Bronchial epithelial cell (primary cell): Measurements from ENCODE around the gene ARSD. TPM values are rescaled to one million over a fixed set of nuclear protein-coding genes. Genes with fewer than 3 reads are reported as not detected.
"Not testable (repeated sequence)": the region's sequence is repeated elsewhere in the genome, so short reads cannot be mapped to it uniquely, and the experiment has no call there.

Source experiments
- DNase-seq: peaks from one replicate; pipeline ENCODE4 v3.0.0-alpha.2; 2010; ENCODE audit warnings: low read depth
- FAIRE-seq: peaks from 2 replicates; lab custom pipeline; 2011; peaks lifted over from hg19 to GRCh38; lab: Jason Lieb, UNC
- H3K27me3 ChIP-seq: 2 replicates; pipeline ENCODE4 v1.5.1; 2011; ENCODE audit warnings: low read length; ENCODE audit not compliant: control insufficient read depth, insufficient read depth
- H3K36me3 ChIP-seq: 2 replicates; pipeline ENCODE4 v1.5.1; 2011; ENCODE audit warnings: low read length; ENCODE audit not compliant: control insufficient read depth, insufficient read depth
- H3K4me3 ChIP-seq: 2 replicates; pipeline ENCODE4 v1.5.1; 2011; ENCODE audit warnings: mild to moderate bottlenecking, low read depth, low read length, control low read depth
- CTCF ChIP-seq: IDR thresholded peaks from 2 replicates; pipeline ENCODE4 v1.5.1; 2011; ENCODE audit warnings: mild to moderate bottlenecking, moderate library complexity, low read length, control low read depth, inconsistent platforms; ENCODE audit not compliant: insufficient read depth, severe bottlenecking
- total RNA-seq: library from RNA; depleted of rRNA; stranded (reverse); fragments of >200 nt; gene quantifications from 2 replicates; pipeline ENCODE4 v1.2.1, GENCODE V29; 2014

ARSD gene
- 11.8 and 29.6 TPM in 2 replicates for total RNA-seq

- DNase-seq (peak; percentile 64), FAIRE-seq (no peak)
- peak within 1 kb of the TSS; percentile 56 for H3K4me3 ChIP-seq
- H3K36me3 ChIP-seq: no peaks in the 10 kb centered on the region
- no peak for TF ChIP-seq CTCF
- H3K27me3 ChIP-seq: no peaks in the 10 kb centered on the region
These were observed at the start of gene ARSD for GRCh38 chrX:2928583-2929434. Gene ARSD, minus strand, starts transcription at chrX:2929339. Its CDS starts 64 bp downstream, at chrX:2929275.

- not testable (repeated sequence) for H3K36me3 ChIP-seq, H3K4me3 ChIP-seq, DNase-seq, H3K27me3 ChIP-seq, FAIRE-seq
These were observed 49.5 kb upstream of the ARSD start for GRCh38 chrX:2978639-2979038.

- H3K36me3 ChIP-seq: no peaks in the 10 kb centered on the region
- TF ChIP-seq CTCF: no peak
- FAIRE-seq: no peak
- no peaks in the 10 kb centered on the region for H3K27me3 ChIP-seq
- H3K4me3 ChIP-seq: no peak overlapping the region
- no peak for DNase-seq
These were observed 45.8 kb upstream of the ARSD start for GRCh38 chrX:2974961-2975360.

GRCh38 chrX:2972391-2972790 is 43.3 kb upstream of the ARSD start:
- Histone ChIP-seq H3K4me3 (no peak overlapping the region), H3K36me3 (no peaks in the 10 kb centered on the region), H3K27me3 (no peaks in the 10 kb centered on the region)
- no peak for DNase-seq
- no peak for TF ChIP-seq CTCF
- no peak for FAIRE-seq

GRCh38 chrX:2969021-2969420 is 39.9 kb upstream of the ARSD start:
- no peak for FAIRE-seq

More at GRCh38 chrX:2969021-2969420, 39.9 kb upstream of the ARSD start:
- Histone ChIP-seq H3K36me3 (no peaks in the 10 kb centered on the region), H3K27me3 (no peaks in the 10 kb centered on the region), H3K4me3 (no peak overlapping the region)
- DNase-seq: no peak
- no peak for TF ChIP-seq CTCF
